Measurements from ENCODE around the gene IL4R. TPM values are rescaled to one million over a fixed set of nuclear protein-coding genes. Genes with fewer than 3 reads are reported as not detected.

The IL4R gene
- total RNA-seq, 2 donors from 2014 or later: 30.7 to 89.2 TPM

GRCh38 chr16:27373312-27373711 is 59.5 kb downstream of the IL4R start:
- TF ChIP-seq POLR2A (IDR thresholded peaks at IDR 0.05) (no peak), POLR2AphosphoS5 (IDR thresholded peaks at IDR 0.05) (no peak), CTCF (IDR thresholded peaks at IDR 0.05) (no peak)
- Histone ChIP-seq H3K27me3 (replicated peaks; ENCODE audit: insufficient read depth) (no peaks in the 10 kb centered on the region), H3K36me3 (no peaks in the 10 kb centered on the region), H3K4me3 (no peak overlapping the region), H3K9me3 (no peaks in the 10 kb centered on the region), H3K4me1 (replicated peaks) (no peaks in the 10 kb centered on the region), H3K27ac (no peak overlapping the region)
- intact Hi-C loops (cut with DNase I): no loop called here
- 86% methylated on average over 3 of the region's 3 CpGs for WGBS
- DNase-seq (ENCODE audit: low spot score): no peak

- no peak overlapping the region for H3K27ac ChIP-seq
- no peaks in the 10 kb centered on the region for H3K36me3 ChIP-seq
- intact Hi-C loops (cut with DNase I): no loop called here
- H3K9me3 ChIP-seq: no peaks in the 10 kb centered on the region
- H3K27me3 ChIP-seq (replicated peaks; ENCODE audit: insufficient read depth): no peaks in the 10 kb centered on the region
- no peak overlapping the region for H3K4me3 ChIP-seq
- WGBS: 49% methylated on average over 8 of the region's 8 CpGs
- no peaks in the 10 kb centered on the region for H3K4me1 ChIP-seq (replicated peaks)
- TF ChIP-seq POLR2A (IDR thresholded peaks at IDR 0.05) (no peak), POLR2AphosphoS5 (IDR thresholded peaks at IDR 0.05) (no peak), CTCF (IDR thresholded peaks at IDR 0.05) (no peak)
- no peak for DNase-seq (ENCODE audit: low spot score)
Measured at GRCh38 chr16:27374221-27374803, 60.5 kb downstream of the IL4R start.

- H3K4me1 ChIP-seq (replicated peaks): no peaks in the 10 kb centered on the region
- 9% methylated on average over 9 of the region's 9 CpGs for WGBS
- TF ChIP-seq CTCF (IDR thresholded peaks at IDR 0.05) (peak in 2 of 4 experiments; percentile 43 to 55), POLR2AphosphoS5 (IDR thresholded peaks at IDR 0.05) (peak; percentile 44), POLR2A (IDR thresholded peaks at IDR 0.05) (no peak)
- H3K36me3 ChIP-seq: no peaks in the 10 kb centered on the region
- DNase-seq (ENCODE audit: low spot score): peak; percentile 31
- H3K27ac ChIP-seq: no peak overlapping the region
- H3K4me3 ChIP-seq: no peak overlapping the region
- no peaks in the 10 kb centered on the region for H3K27me3 ChIP-seq (replicated peaks; ENCODE audit: insufficient read depth)
- intact Hi-C loops (cut with DNase I): no loop called here
- H3K9me3 ChIP-seq: no peaks in the 10 kb centered on the region
Measured at GRCh38 chr16:27374804-27375425, 61.1 kb downstream of the IL4R start.

GRCh38 chr16:27377666-27378485 is 64.1 kb downstream of the IL4R start:
- Histone ChIP-seq H3K4me1 (replicated peaks) (no peaks in the 10 kb centered on the region), H3K4me3 (no peak overlapping the region), H3K27ac (no peak overlapping the region), H3K36me3 (no peaks in the 10 kb centered on the region), H3K27me3 (replicated peaks; ENCODE audit: insufficient read depth) (no peaks in the 10 kb centered on the region), H3K9me3 (no peaks in the 10 kb centered on the region)
- no peak for DNase-seq (ENCODE audit: low spot score)
- 83% methylated on average over 4 of the region's 4 CpGs for WGBS
- intact Hi-C loops (cut with DNase I): no loop called here
- no peak for TF ChIP-seq POLR2A (IDR thresholded peaks at IDR 0.05)

- Histone ChIP-seq H3K27me3 (replicated peaks; ENCODE audit: insufficient read depth) (no peaks in the 10 kb centered on the region), H3K9me3 (no peaks in the 10 kb centered on the region), H3K4me3 (no peak overlapping the region), H3K4me1 (replicated peaks) (no peaks in the 10 kb centered on the region), H3K36me3 (no peaks in the 10 kb centered on the region), H3K27ac (no peak overlapping the region)
- 66% methylated on average over 11 of the region's 11 CpGs for WGBS
- no peak for TF ChIP-seq POLR2AphosphoS5 (IDR thresholded peaks at IDR 0.05)
- no peak for TF ChIP-seq POLR2A (IDR thresholded peaks at IDR 0.05)
- TF ChIP-seq CTCF (IDR thresholded peaks at IDR 0.05): no peak
- intact Hi-C loops (cut with DNase I): no loop called here
- DNase-seq (ENCODE audit: low spot score): no peak
Measured at GRCh38 chr16:27378871-27379481, 65.2 kb downstream of the IL4R start.
